Muscle layer of duodenum (tissue), 2 donors: Measurements from ENCODE around the gene RNF123.

ENCODE experiments used
- H3K27ac ChIP-seq: one replicate; pipeline ENCODE4 v1.7.0; 2013; ENCODE audit warnings: mild to moderate bottlenecking, low read length
- H3K27me3 ChIP-seq: one replicate; pipeline ENCODE4 v1.7.0; 2013; ENCODE audit warnings: low read depth, mild to moderate bottlenecking, control low read depth, low read length
- H3K36me3 ChIP-seq, 2 donors: one replicate each; pipeline ENCODE4 v1.7.0; 2013; ENCODE audit warnings: low read length in 2 of 2, control low read depth in 1 of 2, mild to moderate bottlenecking in 1 of 2; ENCODE audit not compliant: insufficient read depth in 2 of 2, control insufficient read depth in 1 of 2
- H3K4me1 ChIP-seq, 2 donors: one replicate each; pipeline ENCODE4 v1.7.0; 2013; ENCODE audit warnings: low read length in 2 of 2, mild to moderate bottlenecking in 2 of 2, control low read depth in 1 of 2, moderate library complexity in 1 of 2; ENCODE audit not compliant: insufficient read depth in 2 of 2, control insufficient read depth in 1 of 2
- H3K4me3 ChIP-seq, 2 donors: one replicate each; pipeline ENCODE4 v1.7.0; 2013; ENCODE audit warnings: low read length in 2 of 2, low read depth in 1 of 2, mild to moderate bottlenecking in 1 of 2
- H3K9me3 ChIP-seq, 2 donors: one replicate each; pipeline ENCODE4 v1.7.0; 2013; ENCODE audit warnings: low read length in 2 of 2, control low read depth in 1 of 2, mild to moderate bottlenecking in 1 of 2; ENCODE audit not compliant: control insufficient read depth in 1 of 2
- donor health status: healthy.

The RNF123 gene

DNA sequence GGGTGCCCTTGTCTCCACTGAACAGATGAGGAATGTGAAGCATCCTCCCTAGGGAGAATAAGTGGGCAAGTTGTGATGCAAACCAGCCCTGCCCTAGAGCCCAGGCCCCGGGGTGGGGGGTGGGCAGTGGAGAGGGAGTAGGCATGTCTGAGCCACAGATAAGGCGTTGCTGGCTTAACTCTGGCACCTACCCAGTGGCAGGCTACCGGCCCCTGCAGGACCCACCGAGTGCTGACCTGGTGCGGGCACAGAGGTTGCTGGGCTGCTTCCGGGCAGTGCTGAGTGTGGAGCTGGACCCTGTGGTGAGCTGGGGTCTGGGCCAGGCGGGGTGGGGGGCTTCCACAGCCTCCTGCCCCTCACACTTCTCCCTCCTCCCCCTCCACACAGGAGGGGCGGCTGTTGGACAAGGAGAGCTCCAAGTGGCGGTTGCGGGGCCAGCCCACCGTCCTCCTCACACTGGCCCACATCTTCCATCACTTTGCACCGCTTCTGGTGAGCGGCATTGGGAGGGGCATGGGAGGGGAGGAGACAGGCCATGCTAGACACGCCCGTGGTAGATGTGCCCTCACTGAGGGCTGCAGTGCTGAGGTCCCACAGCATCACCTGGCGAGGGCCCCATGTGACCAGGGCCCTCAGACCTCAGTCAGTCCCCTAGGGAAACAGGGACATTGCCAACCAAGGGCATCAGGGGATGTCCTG, 10.1 kb downstream of the RNF123 start:
- H3K36me3 ChIP-seq: peaks cover 35 to 62% of the 10 kb centered on the region in 2 donors
- no peak overlapping the region for H3K4me3 ChIP-seq
- H3K27me3 ChIP-seq: no peaks in the 10 kb centered on the region
- H3K4me1 ChIP-seq: no peaks in the 10 kb centered on the region
- H3K27ac ChIP-seq: no peak overlapping the region
- H3K9me3 ChIP-seq: no peaks in the 10 kb centered on the region

- no peak overlapping the region for H3K4me3 ChIP-seq
- no peaks in the 10 kb centered on the region for H3K9me3 ChIP-seq
- no peak overlapping the region for H3K27ac ChIP-seq
- no peaks in the 10 kb centered on the region for H3K4me1 ChIP-seq
- no peaks in the 10 kb centered on the region for H3K27me3 ChIP-seq
- H3K36me3 ChIP-seq: peaks cover 35 to 67% of the 10 kb centered on the region in 2 donors
Observed at GRCh38 chr3:49700014-49700413, 10.7 kb downstream of the RNF123 start.

- H3K4me1 ChIP-seq: no peaks in the 10 kb centered on the region
- H3K27ac ChIP-seq: no peak overlapping the region
- H3K4me3 ChIP-seq: no peak overlapping the region
- no peaks in the 10 kb centered on the region for H3K9me3 ChIP-seq
- H3K36me3 ChIP-seq: peaks cover 35 to 73% of the 10 kb centered on the region in 2 donors
- H3K27me3 ChIP-seq: no peaks in the 10 kb centered on the region
Observed at GRCh38 chr3:49700453-49701128, 11.2 kb downstream of the RNF123 start.

GRCh38 chr3:49701388-49702077, 12.2 kb downstream of the RNF123 start:
- no peak overlapping the region for H3K27ac ChIP-seq
- peaks cover 40 to 83% of the 10 kb centered on the region in 2 donors for H3K36me3 ChIP-seq
- H3K4me1 ChIP-seq: no peaks in the 10 kb centered on the region

DNA sequence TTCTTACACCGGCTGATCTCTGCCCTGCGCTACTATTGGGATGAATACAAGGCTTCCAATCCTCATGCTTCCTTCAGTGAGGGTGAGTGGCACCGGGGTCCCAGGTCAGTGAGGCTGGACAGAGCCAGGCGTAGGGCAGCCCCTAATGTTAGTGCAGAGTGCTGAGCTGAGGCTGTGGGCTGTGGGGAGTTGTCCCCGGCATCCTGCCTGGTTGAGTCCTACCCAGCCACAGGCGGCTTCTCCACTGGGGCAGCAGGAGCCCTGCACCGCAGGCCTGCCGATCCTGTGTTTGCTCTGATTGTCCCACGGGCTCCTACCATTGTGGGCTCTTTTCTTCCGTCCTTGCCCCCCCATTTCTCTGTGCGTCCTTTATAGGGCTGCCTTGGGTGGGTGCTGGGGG, 13.3 kb downstream of the RNF123 start:
- no peaks in the 10 kb centered on the region for H3K27me3 ChIP-seq
- peaks cover 37 to 78% of the 10 kb centered on the region in 2 donors for H3K36me3 ChIP-seq
- no peaks in the 10 kb centered on the region for H3K4me1 ChIP-seq
- no peaks in the 10 kb centered on the region for H3K9me3 ChIP-seq
- H3K4me3 ChIP-seq: no peak overlapping the region
- no peak overlapping the region for H3K27ac ChIP-seq

More at GRCh38 chr3:49701388-49702077, 12.2 kb downstream of the RNF123 start:
- Histone ChIP-seq H3K9me3 (no peaks in the 10 kb centered on the region), H3K4me3 (no peak overlapping the region), H3K27me3 (no peaks in the 10 kb centered on the region)

- no peaks in the 10 kb centered on the region for H3K4me1 ChIP-seq
- H3K27ac ChIP-seq: no peak overlapping the region
- H3K27me3 ChIP-seq: no peaks in the 10 kb centered on the region
- no peak overlapping the region for H3K4me3 ChIP-seq
- no peaks in the 10 kb centered on the region for H3K9me3 ChIP-seq
- H3K36me3 ChIP-seq: peaks cover 29 to 70% of the 10 kb centered on the region in 2 donors
Observed at GRCh38 chr3:49703443-49703927, 14.1 kb downstream of the RNF123 start.

DNA sequence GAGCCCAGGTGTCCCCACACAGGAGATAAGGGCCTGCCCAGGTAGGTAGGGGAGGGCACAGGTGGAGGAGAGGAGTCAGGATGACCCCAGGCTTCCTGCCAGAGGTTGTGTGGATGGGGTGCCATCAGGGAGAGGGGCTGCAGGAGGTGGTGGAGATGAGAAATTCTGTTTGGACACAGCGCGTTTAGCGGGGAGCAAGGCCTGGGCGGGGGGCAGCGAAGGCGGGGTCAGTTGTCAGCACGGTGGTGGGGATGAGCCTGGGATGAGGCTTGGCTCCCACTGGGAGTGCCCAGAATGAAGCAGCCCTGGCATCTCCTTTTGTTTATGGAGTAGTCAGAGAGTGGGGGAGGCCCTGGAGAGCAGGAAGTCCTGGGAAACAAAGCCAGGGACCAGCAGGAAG, 14.6 kb downstream of the RNF123 start:
- Histone ChIP-seq H3K4me3 (no peak overlapping the region), H3K4me1 (no peaks in the 10 kb centered on the region), H3K27ac (no peak overlapping the region), H3K36me3 (peaks cover 29 to 65% of the 10 kb centered on the region in 2 donors), H3K27me3 (no peaks in the 10 kb centered on the region), H3K9me3 (no peaks in the 10 kb centered on the region)

GRCh38 chr3:49704629-49705028, 15.3 kb downstream of the RNF123 start:
- Histone ChIP-seq H3K27me3 (no peaks in the 10 kb centered on the region), H3K9me3 (no peaks in the 10 kb centered on the region), H3K27ac (no peak overlapping the region), H3K4me1 (no peaks in the 10 kb centered on the region), H3K4me3 (no peak overlapping the region), H3K36me3 (peaks cover 29 to 59% of the 10 kb centered on the region in 2 donors)

GRCh38 chr3:49705390-49705960, 16.1 kb downstream of the RNF123 start:
- peaks cover 22 to 52% of the 10 kb centered on the region in 2 donors for H3K36me3 ChIP-seq

DNA sequence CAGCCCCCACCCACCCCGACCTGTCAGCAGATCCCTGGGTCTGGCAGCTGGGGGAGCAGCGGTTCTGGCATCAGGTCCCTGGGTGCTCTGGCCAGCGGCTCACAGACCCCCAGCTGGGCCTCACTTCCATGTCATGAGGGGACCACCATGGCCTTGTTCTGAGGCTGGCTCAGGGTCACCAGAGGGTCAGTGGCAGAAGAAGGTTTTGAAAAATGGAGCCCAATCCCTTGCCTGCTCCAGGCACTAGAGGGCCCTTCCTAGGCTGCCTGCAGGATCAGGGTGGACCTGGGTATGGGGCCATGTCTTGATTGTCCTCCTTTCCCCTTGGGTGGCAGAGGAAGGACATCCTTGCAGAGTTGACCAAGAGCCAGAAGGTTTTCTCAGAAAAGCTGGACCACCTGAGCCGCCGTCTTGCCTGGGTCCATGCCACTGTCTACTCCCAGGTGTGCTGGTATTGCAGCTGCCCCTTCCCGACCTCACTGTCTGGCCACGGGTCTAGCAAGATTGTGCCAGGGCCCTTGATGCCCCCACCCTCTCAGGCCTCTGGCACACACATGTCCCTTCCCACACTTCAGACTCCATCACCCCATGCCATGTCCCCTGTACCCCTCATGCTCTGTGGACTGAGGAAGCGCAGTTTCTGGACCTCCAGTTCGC, 17.2 kb downstream of the RNF123 start:
- H3K27ac ChIP-seq: no peak overlapping the region
- no peaks in the 10 kb centered on the region for H3K27me3 ChIP-seq
- H3K4me3 ChIP-seq: no peak overlapping the region
- peaks cover 13 to 56% of the 10 kb centered on the region in 2 donors for H3K36me3 ChIP-seq
- no peaks in the 10 kb centered on the region for H3K9me3 ChIP-seq
- no peaks in the 10 kb centered on the region for H3K4me1 ChIP-seq

More at GRCh38 chr3:49705390-49705960, 16.1 kb downstream of the RNF123 start:
- no peak overlapping the region for H3K27ac ChIP-seq
- H3K4me3 ChIP-seq: no peak overlapping the region
- H3K4me1 ChIP-seq: no peaks in the 10 kb centered on the region
- H3K27me3 ChIP-seq: no peaks in the 10 kb centered on the region
- no peaks in the 10 kb centered on the region for H3K9me3 ChIP-seq

- Histone ChIP-seq H3K27ac (no peak overlapping the region), H3K36me3 (peaks cover 12 to 53% of the 10 kb centered on the region in 2 donors)
Observed at GRCh38 chr3:49707113-49707480, 17.7 kb downstream of the RNF123 start.

More at GRCh38 chr3:49707113-49707480, 17.7 kb downstream of the RNF123 start:
- H3K4me3 ChIP-seq: no peak overlapping the region
- H3K4me1 ChIP-seq: no peaks in the 10 kb centered on the region
- H3K27me3 ChIP-seq: no peaks in the 10 kb centered on the region
- no peaks in the 10 kb centered on the region for H3K9me3 ChIP-seq
